Measurements from ENCODE around the gene INMT. TPM values are rescaled to one million over a fixed set of nuclear protein-coding genes. Genes with fewer than 3 reads are reported as not detected.

INMT gene
- total and polyA plus RNA-seq, 2 of the 8 experiments (the other 6 are each of a cell fraction or from before 2014, with no cell fraction given), result 0.60 to 0.94 TPM

GRCh38 chr7:30789334-30789711 lies 37.4 kb downstream of the INMT start:
- no peak overlapping the region for H2BK12ac ChIP-seq (ENCODE audit: low read depth, low read length)
- H3K14ac ChIP-seq (ENCODE audit: insufficient read length), result no peak overlapping the region
- no peak overlapping the region for H2BK15ac ChIP-seq (ENCODE audit: low read length)
- no peaks in the 10 kb centered on the region for H3K9me3 ChIP-seq (ENCODE audit: insufficient read depth in 2 of 2, low read depth in 1 of 2, low read length in 1 of 2)
- H3K56ac ChIP-seq (replicated peaks; ENCODE audit: insufficient read length, low read depth, low read length), result no peak overlapping the region
- no peak overlapping the region for H2BK120ac ChIP-seq (replicated peaks; ENCODE audit: low read depth, low read length)
- 81% methylated on average over 3 of the region's 3 CpGs; no CpG with 5 or more reads in 1 of the 2 experiments for WGBS, 2 experiments (ENCODE audit: extremely low coverage in 1 of 2, insufficient coverage in 1 of 2, insufficient read length in 1 of 2, insufficient replicate concordance in 2 of 2, low coverage in 1 of 2, low lambda C conversion rate in 2 of 2, missing lambda C conversion rate in 1 of 2)
- POLR2A ChIA-PET (ENCODE audit: partially characterized antibody), result no interaction called here
- H4K5ac ChIP-seq (ENCODE audit: insufficient read length, low read depth, low read length), result no peak overlapping the region
- H2BK5ac ChIP-seq (ENCODE audit: low read depth, low read length), result no peak overlapping the region
- no peak overlapping the region for H3K18ac ChIP-seq (ENCODE audit: extremely low read depth, low read length)
- no peak overlapping the region for H2AFZ ChIP-seq (ENCODE audit: low read length)
- no peak overlapping the region for H3K4ac ChIP-seq (replicated peaks; ENCODE audit: insufficient read length, low read depth, low read length)
- no peaks in the 10 kb centered on the region; the same call in 1 of the 2 replicates for H3K23me2 ChIP-seq (ENCODE audit: low read depth, low read length)
- H3K27ac ChIP-seq (ENCODE audit: low read depth, low read length), result no peak overlapping the region
- 0 out of 7 replicates have a peak, but pooled peaks cover 0 to 3% (median 0%) of the 10 kb centered on the region in 4 experiments for H3K4me1 ChIP-seq (replicated peaks in 1 of 4; ENCODE audit: control insufficient read depth in 3 of 4, insufficient read depth in 4 of 4, low read length in 3 of 4)
- H4K91ac ChIP-seq (replicated peaks; ENCODE audit: insufficient read length, low read length), result no peak overlapping the region
- CTCF ChIA-PET (ENCODE audit: partially characterized antibody), result no interaction called here
- peaks cover 0 to 3% (median 0%) of the 10 kb centered on the region in 4 experiments; a peak in 3 of 8 replicates for H3K36me3 ChIP-seq (ENCODE audit: control insufficient read depth in 2 of 4, insufficient read depth in 4 of 4, low read length in 3 of 4)
- no peak overlapping the region for H2AK5ac ChIP-seq (ENCODE audit: low read depth, low read length)
- H3K4me2 ChIP-seq (ENCODE audit: insufficient read depth in 1 of 2, low read depth in 2 of 2, low read length in 2 of 2), result no peak overlapping the region
- no peaks in the 10 kb centered on the region for H3K79me1 ChIP-seq (ENCODE audit: low read depth, low read length)
- H3K9ac ChIP-seq (replicated peaks in 1 of 4; ENCODE audit: extremely low read depth in 1 of 4, low read depth in 3 of 4, low read length in 3 of 4), result no peak overlapping the region
- no peak overlapping the region for H2BK20ac ChIP-seq (ENCODE audit: low read length)
- no peaks in the 10 kb centered on the region for H4K20me1 ChIP-seq (replicated peaks in 1 of 2; ENCODE audit: control insufficient read depth in 1 of 2, insufficient read depth in 2 of 2, low read length in 2 of 2)
- no peak overlapping the region for H3K23ac ChIP-seq (ENCODE audit: insufficient read length)
- no peak overlapping the region for H3K4me3 ChIP-seq (ENCODE audit: extremely low read depth in 1 of 4, insufficient read depth in 2 of 4, low read depth in 3 of 4, low read length in 4 of 4)
- H3K79me2 ChIP-seq (ENCODE audit: control insufficient read depth in 1 of 2, insufficient read depth in 2 of 2, low read length in 2 of 2), result no peaks in the 10 kb centered on the region
- DNase-seq (ENCODE audit: low read depth in 1 of 2, low spot score in 2 of 2) (no peak), FAIRE-seq (no peak)
- no peak overlapping the region for H4K8ac ChIP-seq (ENCODE audit: extremely low read depth, insufficient read depth, low read length)
- no peaks in the 10 kb centered on the region for H3K27me3 ChIP-seq (replicated peaks in 1 of 4; ENCODE audit: control insufficient read depth in 3 of 4, extremely low read depth in 1 of 4, insufficient read depth in 3 of 4, low read length in 3 of 4)
- TF ChIP-seq NANOG (IDR thresholded peaks at IDR 0.05; ENCODE audit: insufficient read depth, low read depth, low read length, poor library complexity, severe bottlenecking), result no peak
- TF ChIP-seq SIX5 (IDR thresholded peaks at IDR 0.05; ENCODE audit: low read depth, low read length), result no peak
- TF ChIP-seq TAF7 (optimal IDR thresholded peaks at IDR 0.05; ENCODE audit: borderline replicate concordance, low read depth, low read length), result no peak
- no peak for TF ChIP-seq TCF12 (IDR thresholded peaks at IDR 0.05; ENCODE audit: low read depth, low read length)
- TF ChIP-seq SP2 (IDR thresholded peaks at IDR 0.05; ENCODE audit: low read length), result no peak
- TF ChIP-seq E2F6 (IDR thresholded peaks at IDR 0.05), result no peak
- no peak for TF ChIP-seq SIN3A (conservative IDR thresholded peaks at IDR 0.05 in 1 of 2, IDR thresholded peaks at IDR 0.05 in 1 of 2; ENCODE audit: low read depth in 1 of 2, low read length in 2 of 2)
- no peak for TF ChIP-seq EZH2 (IDR thresholded peaks at IDR 0.05; ENCODE audit: low read depth, low read length, severe bottlenecking)
- TF ChIP-seq CREB1 (IDR thresholded peaks at IDR 0.05), result no peak
- TF ChIP-seq MAFK (IDR thresholded peaks at IDR 0.05; ENCODE audit: low read depth, low read length), result no peak
- TF ChIP-seq BCL11A (IDR thresholded peaks at IDR 0.05; ENCODE audit: low read depth in 2 of 2, low read length in 2 of 2), result no peak
- no peak for TF ChIP-seq YY1 (IDR thresholded peaks at IDR 0.05; ENCODE audit: low read depth, low read length)
- no peak for TF ChIP-seq EGR1 (IDR thresholded peaks at IDR 0.05; ENCODE audit: borderline replicate concordance, low read depth, low read length)
